ENCODE measurements around the gene KLHL21.

DNA sequence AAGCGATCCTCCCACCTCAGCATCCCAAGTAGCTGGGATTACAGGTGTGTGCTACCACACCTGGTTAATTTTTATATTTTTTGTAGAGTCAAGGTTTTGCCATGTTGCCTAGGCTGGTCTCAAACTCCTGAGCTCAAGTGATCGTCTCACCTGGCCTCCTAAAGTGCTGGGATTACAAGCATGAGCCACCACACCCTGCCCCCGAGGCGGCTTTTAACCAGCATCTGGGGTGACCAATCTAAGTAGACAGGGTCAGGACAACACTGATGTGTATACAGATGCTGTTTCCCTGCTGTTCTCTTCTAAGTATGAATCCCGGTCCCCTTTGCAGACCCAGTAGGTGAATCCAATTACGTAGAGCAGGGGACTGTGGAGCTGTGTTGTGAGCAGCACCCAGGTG, 45.9 kb upstream of the KLHL21 start:
- TF ChIP-seq SIN3A (IDR thresholded peaks at IDR 0.05; ENCODE audit: borderline replicate concordance, insufficient read depth, low read depth, low read length) (no peak), POLR2AphosphoS5 (IDR thresholded peaks at IDR 0.05; ENCODE audit: low read depth, low read length) (no peak)
- TF ChIP-seq, protein P1, sequence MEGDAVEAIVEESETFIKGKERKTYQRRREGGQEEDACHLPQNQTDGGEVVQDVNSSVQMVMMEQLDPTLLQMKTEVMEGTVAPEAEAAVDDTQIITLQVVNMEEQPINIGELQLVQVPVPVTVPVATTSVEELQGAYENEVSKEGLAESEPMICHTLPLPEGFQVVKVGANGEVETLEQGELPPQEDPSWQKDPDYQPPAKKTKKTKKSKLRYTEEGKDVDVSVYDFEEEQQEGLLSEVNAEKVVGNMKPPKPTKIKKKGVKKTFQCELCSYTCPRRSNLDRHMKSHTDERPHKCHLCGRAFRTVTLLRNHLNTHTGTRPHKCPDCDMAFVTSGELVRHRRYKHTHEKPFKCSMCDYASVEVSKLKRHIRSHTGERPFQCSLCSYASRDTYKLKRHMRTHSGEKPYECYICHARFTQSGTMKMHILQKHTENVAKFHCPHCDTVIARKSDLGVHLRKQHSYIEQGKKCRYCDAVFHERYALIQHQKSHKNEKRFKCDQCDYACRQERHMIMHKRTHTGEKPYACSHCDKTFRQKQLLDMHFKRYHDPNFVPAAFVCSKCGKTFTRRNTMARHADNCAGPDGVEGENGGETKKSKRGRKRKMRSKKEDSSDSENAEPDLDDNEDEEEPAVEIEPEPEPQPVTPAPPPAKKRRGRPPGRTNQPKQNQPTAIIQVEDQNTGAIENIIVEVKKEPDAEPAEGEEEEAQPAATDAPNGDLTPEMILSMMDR (IDR thresholded peaks at IDR 0.05) = no peak
- TF ChIP-seq, protein P2, sequence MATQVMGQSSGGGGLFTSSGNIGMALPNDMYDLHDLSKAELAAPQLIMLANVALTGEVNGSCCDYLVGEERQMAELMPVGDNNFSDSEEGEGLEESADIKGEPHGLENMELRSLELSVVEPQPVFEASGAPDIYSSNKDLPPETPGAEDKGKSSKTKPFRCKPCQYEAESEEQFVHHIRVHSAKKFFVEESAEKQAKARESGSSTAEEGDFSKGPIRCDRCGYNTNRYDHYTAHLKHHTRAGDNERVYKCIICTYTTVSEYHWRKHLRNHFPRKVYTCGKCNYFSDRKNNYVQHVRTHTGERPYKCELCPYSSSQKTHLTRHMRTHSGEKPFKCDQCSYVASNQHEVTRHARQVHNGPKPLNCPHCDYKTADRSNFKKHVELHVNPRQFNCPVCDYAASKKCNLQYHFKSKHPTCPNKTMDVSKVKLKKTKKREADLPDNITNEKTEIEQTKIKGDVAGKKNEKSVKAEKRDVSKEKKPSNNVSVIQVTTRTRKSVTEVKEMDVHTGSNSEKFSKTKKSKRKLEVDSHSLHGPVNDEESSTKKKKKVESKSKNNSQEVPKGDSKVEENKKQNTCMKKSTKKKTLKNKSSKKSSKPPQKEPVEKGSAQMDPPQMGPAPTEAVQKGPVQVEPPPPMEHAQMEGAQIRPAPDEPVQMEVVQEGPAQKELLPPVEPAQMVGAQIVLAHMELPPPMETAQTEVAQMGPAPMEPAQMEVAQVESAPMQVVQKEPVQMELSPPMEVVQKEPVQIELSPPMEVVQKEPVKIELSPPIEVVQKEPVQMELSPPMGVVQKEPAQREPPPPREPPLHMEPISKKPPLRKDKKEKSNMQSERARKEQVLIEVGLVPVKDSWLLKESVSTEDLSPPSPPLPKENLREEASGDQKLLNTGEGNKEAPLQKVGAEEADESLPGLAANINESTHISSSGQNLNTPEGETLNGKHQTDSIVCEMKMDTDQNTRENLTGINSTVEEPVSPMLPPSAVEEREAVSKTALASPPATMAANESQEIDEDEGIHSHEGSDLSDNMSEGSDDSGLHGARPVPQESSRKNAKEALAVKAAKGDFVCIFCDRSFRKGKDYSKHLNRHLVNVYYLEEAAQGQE (IDR thresholded peaks at IDR 0.05; ENCODE audit: insufficient read depth in 1 of 2, low read depth in 2 of 2, low read length in 1 of 2) = no peak

All from Panc1 (cell line).